Astrocyte of the spinal cord (primary cell): ENCODE measurements around the gene CDPF1.

Experiments
- DNase-seq: peaks from one replicate; pipeline ENCODE4 v3.0.0; 2011; ENCODE audit warnings: low read depth, low spot score
- H3K4me3 ChIP-seq: 2 replicates; pipeline ENCODE4 v1.5.1; 2011; ENCODE audit warnings: low read depth, mild to moderate bottlenecking, low read length, moderate library complexity
- in situ Hi-C: cut with HindIII; loops from 2 replicates; pipeline ENCODE4 v1.10.0; 2017; ENCODE audit warnings: low sequenced_read_pairs
- TF ChIP-seq, protein P1 (sequence below): IDR thresholded peaks from 2 replicates; pipeline ENCODE4 v1.5.1; 2012; ENCODE audit warnings: low read depth, mild to moderate bottlenecking, low read length, inconsistent platforms

Gene CDPF1

DNA sequence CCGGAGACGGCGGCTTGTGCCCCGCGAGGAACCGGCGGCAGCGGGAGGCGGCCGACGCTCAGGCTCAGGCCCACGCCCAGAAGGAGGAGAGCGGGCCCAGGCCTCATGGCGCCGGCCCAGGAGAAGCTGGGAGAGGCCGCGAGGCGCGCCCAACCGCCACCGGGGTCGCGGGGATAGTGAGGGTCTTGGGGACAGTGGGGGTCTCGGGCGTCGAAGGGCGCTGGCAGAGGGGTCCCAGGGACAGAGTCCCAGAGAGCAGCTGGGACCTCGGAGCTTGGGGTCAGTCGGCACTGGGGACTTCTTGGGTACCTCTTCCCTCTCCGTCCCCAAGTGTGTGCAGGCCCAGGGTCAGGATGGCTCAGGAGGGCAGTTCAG is 13.1 kb upstream of the CDPF1 start, which contains the start of gene PKDREJ:
Gene PKDREJ, minus strand, starts transcription at position 128 of the 375 bp plus-strand sequence. Its CDS starts 21 bp downstream, at position 107.
- DNase-seq, result no peak
- in situ Hi-C loops, result no loop called here
- TF ChIP-seq, protein P1, sequence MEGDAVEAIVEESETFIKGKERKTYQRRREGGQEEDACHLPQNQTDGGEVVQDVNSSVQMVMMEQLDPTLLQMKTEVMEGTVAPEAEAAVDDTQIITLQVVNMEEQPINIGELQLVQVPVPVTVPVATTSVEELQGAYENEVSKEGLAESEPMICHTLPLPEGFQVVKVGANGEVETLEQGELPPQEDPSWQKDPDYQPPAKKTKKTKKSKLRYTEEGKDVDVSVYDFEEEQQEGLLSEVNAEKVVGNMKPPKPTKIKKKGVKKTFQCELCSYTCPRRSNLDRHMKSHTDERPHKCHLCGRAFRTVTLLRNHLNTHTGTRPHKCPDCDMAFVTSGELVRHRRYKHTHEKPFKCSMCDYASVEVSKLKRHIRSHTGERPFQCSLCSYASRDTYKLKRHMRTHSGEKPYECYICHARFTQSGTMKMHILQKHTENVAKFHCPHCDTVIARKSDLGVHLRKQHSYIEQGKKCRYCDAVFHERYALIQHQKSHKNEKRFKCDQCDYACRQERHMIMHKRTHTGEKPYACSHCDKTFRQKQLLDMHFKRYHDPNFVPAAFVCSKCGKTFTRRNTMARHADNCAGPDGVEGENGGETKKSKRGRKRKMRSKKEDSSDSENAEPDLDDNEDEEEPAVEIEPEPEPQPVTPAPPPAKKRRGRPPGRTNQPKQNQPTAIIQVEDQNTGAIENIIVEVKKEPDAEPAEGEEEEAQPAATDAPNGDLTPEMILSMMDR, result no peak
- H3K4me3 ChIP-seq, result no peak within 1 kb of the TSS

DNA sequence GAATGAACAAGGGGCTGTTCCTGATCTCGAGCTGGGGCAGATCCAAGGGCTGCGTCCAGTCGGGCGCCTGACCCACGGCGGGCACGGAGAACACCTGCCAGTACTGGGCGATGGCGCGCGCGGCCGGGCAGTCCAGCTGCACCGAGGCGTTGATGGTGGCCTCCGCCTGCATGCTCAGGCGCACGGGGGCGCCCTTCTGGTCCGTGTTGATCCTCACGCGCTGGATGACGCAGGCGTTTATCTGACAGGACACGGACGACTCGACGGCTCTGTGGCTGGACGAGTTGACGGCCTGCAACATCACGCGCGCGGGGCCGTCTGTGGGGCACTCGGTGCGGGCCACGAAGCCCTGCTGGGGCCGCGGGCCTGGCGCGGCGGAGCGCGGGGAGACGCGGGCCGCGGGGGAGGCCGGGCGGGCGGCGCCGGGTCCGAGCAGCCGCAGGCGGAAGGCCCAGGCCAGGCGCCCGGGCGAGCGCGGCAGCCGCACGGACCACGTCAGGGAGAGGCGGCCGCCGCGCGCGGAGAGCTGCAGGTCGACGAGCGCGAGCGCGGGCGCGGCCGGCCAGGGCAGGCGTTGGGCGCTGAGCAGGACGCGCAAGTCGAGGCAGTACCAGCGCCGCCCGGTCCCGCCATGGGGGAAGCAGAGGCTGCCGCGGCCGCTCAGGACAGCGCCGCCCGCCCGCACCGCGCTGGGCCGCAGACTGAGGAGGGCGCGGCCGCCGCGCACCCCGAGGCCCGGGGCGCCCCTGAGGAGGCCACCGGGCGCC is 12.5 kb upstream of the CDPF1 start:
- H3K4me3 ChIP-seq, result no peak overlapping the region

DNA sequence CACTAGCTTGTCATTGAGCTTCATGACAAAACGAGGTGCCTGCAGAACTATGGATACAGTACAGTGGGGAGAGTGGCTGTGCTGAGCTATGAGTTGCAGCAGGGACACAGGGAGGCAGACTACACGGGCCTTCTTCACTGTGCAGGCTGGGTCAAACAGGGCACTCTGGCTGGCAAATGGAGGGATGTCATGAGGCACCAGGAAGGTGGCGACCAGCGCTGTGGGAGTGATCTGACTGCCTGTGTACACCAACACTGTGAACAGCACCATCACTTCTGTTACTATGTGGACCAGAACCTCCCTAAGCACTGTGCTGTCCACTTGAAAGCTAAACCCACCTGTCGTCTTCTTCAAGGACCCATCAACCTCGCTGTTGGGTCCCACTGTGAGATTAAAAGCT is 9.9 kb upstream of the CDPF1 start:
- H3K4me3 ChIP-seq, result no peak overlapping the region
- DNase-seq, result no peak
- in situ Hi-C loops, result no loop called here
- TF ChIP-seq, protein P1, result no peak

More for the DNA sequence above, 12.5 kb upstream of the CDPF1 start:
- DNase-seq, result peak; percentile 40
- in situ Hi-C loops, result no loop called here
- TF ChIP-seq, protein P1, result peak; percentile 49

DNA sequence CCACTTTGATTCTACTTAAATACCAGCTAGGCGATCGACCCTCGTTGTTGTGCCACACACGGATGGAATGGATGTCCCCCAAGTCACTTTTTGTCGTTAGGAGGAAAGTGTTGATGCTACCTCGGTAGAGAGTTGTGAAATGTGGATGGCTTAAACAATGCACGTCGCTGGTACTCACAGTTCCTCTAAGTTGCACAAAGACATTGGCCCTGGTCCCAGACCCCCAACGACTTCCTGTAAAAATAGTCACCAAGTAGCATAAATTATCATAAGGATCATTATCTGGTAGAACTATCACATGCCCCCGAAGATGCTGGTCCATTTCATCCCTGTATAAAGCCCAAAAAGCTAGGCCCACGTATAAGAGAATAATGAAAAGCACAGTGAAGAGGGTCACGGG is 9.3 kb upstream of the CDPF1 start:
- no peak for DNase-seq
- H3K4me3 ChIP-seq, result no peak overlapping the region
- in situ Hi-C loops, result no loop called here
- TF ChIP-seq, protein P1, result no peak

DNA sequence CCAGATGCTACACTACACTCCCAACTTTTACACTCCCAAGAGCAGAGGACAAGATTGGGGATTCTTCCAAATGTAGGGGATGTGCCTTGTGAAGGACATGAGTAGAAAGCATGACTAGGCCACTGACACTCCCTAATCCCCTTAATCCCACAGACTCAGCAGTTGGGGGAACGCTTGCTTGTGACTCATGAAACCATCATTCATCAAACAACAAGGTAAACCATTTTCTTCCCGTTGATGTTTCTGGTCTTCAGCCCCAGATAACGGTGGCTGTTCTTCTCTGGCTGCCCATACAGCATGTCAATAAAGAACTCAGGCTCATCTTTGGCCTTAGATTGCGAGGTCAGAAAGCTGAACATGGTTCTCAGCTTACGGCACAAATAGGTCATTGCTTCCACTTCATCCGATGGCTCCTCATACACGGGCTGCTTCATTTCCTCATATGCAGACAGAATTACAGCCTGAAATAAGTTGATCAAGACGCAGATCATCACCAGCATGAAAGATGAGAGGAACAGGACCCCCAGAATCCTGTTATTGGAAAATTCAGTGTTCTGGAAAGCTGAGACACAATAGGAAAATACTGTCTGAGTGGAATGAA is 6.4 kb upstream of the CDPF1 start:
- H3K4me3 ChIP-seq, result no peak overlapping the region
- in situ Hi-C loops, result no loop called here
- no peak for DNase-seq
- TF ChIP-seq, protein P1, result no peak

DNA sequence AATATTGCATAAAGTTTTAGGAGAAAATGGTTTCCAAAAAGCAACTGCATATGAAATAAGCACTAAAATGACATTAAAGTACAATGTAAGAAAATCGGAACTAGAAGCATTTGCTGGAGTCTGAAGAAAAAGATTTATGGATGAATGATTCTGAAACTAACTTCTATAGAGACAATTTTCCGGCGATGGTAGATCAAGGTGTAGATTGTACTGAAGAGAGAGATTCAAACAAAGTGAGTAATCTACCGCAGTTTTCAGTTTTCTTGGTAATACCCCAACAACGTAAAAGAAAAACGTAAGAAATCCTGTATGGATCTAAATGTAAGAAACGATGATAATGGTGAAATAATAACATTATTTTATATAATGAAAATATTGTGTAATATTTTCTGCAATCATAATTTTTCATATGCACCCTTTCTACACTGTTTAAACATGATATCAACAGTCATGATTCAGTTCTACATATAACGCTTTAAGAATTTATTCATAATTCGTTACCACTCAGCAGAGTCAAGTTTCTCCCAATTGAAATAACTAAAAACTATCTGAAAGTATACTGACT is 1.8 kb upstream of the CDPF1 start:
- in situ Hi-C loops, result no loop called here
- DNase-seq, result no peak
- H3K4me3 ChIP-seq, result no peak overlapping the region
- TF ChIP-seq, protein P1, result no peak
